Neural crest cell (in vitro differentiated cells): Measurements from ENCODE around the gene RAB6B. TPM values are rescaled to one million over a fixed set of nuclear protein-coding genes. Genes with fewer than 3 reads are reported as not detected.

ENCODE experiments used
- DNase-seq: peaks from one replicate; pipeline ENCODE4 v3.0.0; 2021; ENCODE audit warnings: low read depth, mixed read lengths, low spot score
- H3K27ac Mint-ChIP-seq: one replicate; pipeline ENCODE4 v1.8.0; 2021; ENCODE audit warnings: mild to moderate bottlenecking, mixed read lengths; ENCODE audit not compliant: unreplicated experiment
- H3K27me3 Mint-ChIP-seq: 2 replicates; pipeline ENCODE4 v1.8.0; 2021; ENCODE audit warnings: low read depth, mild to moderate bottlenecking, mixed read lengths
- H3K36me3 Mint-ChIP-seq: 2 replicates; pipeline ENCODE4 v1.8.0; 2021; ENCODE audit warnings: low read depth, mild to moderate bottlenecking, mixed read lengths
- H3K4me1 Mint-ChIP-seq: 2 replicates; pipeline ENCODE4 v1.8.0; 2021; ENCODE audit warnings: mixed read lengths
- H3K4me3 Mint-ChIP-seq: one replicate; pipeline ENCODE4 v1.8.0; 2021; ENCODE audit warnings: mild to moderate bottlenecking, mixed read lengths
- H3K9me3 Mint-ChIP-seq: 2 replicates; pipeline ENCODE4 v1.8.0; 2021; ENCODE audit warnings: mixed read lengths
- CTCF ChIP-seq: fragments of 200-600 bp; sonication (generic); conservative IDR thresholded peaks from 2 replicates; pipeline ENCODE4 v1.5.0; 2021; ENCODE audit warnings: antibody characterized with exemption, mild to moderate bottlenecking
- total RNA-seq: library from RNA; stranded (reverse); gene quantifications from 2 replicates; pipeline ENCODE4 v1.2.1, GENCODE V29; 2021

Gene RAB6B
- total RNA-seq, 1 donor from 2014 or later: 15.5 TPM

- TF ChIP-seq CTCF: no peak
- Mint-ChIP-seq H3K27ac (no peak overlapping the region), H3K4me1 (peaks cover 4% of the 10 kb centered on the region), H3K4me3 (no peak overlapping the region), H3K36me3 (no peaks in the 10 kb centered on the region), H3K27me3 (peaks cover 9% of the 10 kb centered on the region), H3K9me3 (no peaks in the 10 kb centered on the region)
- no peak for DNase-seq
Observed at GRCh38 chr3:133933097-133934024, 37.7 kb upstream of the RAB6B start.

GRCh38 chr3:133932009-133932408, 36.3 kb upstream of the RAB6B start:
- Mint-ChIP-seq H3K4me1 (peaks cover 9% of the 10 kb centered on the region), H3K4me3 (no peak overlapping the region), H3K36me3 (no peaks in the 10 kb centered on the region), H3K27me3 (peaks cover 15% of the 10 kb centered on the region), H3K9me3 (no peaks in the 10 kb centered on the region), H3K27ac (no peak overlapping the region)
- DNase-seq: no peak
- no peak for TF ChIP-seq CTCF

GRCh38 chr3:133931084-133931483, 35.4 kb upstream of the RAB6B start:
- H3K36me3 Mint-ChIP-seq: no peaks in the 10 kb centered on the region
- H3K27ac Mint-ChIP-seq: no peak overlapping the region
- peaks cover 23% of the 10 kb centered on the region for H3K27me3 Mint-ChIP-seq
- TF ChIP-seq CTCF: no peak
- H3K4me3 Mint-ChIP-seq: no peak overlapping the region
- H3K9me3 Mint-ChIP-seq: no peaks in the 10 kb centered on the region
- DNase-seq: no peak
- H3K4me1 Mint-ChIP-seq: peaks cover 9% of the 10 kb centered on the region

GRCh38 chr3:133930341-133930933, 34.8 kb upstream of the RAB6B start:
- Mint-ChIP-seq H3K36me3 (no peaks in the 10 kb centered on the region), H3K4me3 (peak overlapping the region; percentile 65), H3K9me3 (no peaks in the 10 kb centered on the region), H3K27ac (no peak overlapping the region), H3K4me1 (peaks cover 9% of the 10 kb centered on the region), H3K27me3 (peaks cover 23% of the 10 kb centered on the region)
- DNase-seq: no peak
- TF ChIP-seq CTCF: peak; percentile 84

- Mint-ChIP-seq H3K4me3 (peak overlapping the region; percentile 52), H3K27me3 (peaks cover 27% of the 10 kb centered on the region), H3K27ac (no peak overlapping the region), H3K9me3 (no peaks in the 10 kb centered on the region), H3K4me1 (peaks cover 9% of the 10 kb centered on the region), H3K36me3 (no peaks in the 10 kb centered on the region)
- DNase-seq: no peak
- no peak for TF ChIP-seq CTCF
Observed at GRCh38 chr3:133928903-133929607, 33.4 kb upstream of the RAB6B start.
